Heart right ventricle (tissue), 16 donors: ENCODE data around the gene HES6. TPM values are rescaled to one million over a fixed set of nuclear protein-coding genes. Genes with fewer than 3 reads are reported as not detected.

Experiments
- ATAC-seq, 8 donors: fragments of 200-7000 bp; cut with Tn5 transposase; one replicate each; pipeline ENCODE4 v1.9.1; 2020; ENCODE audit warnings: mild to moderate bottlenecking in 8 of 8, moderate library complexity in 8 of 8, moderate number of reproducible peaks in 1 of 8
- DNase-seq, 2 donors: peaks; one replicate each; pipeline ENCODE4 v3.0.0-alpha.2; 2020
- H3K27ac ChIP-seq, 10 donors: fragments of 200-600 bp; sonication (generic) in 2 of 10; one replicate each; pipeline versions ENCODE4 v1.5.0 to v1.8.0; 2020 to 2022; ENCODE audit warnings: mild to moderate bottlenecking in 3 of 10
- H3K27me3 ChIP-seq, 7 donors: fragments of 200-600 bp; one replicate each; pipeline ENCODE4 v1.8.0; 2021 to 2022; ENCODE audit warnings: mild to moderate bottlenecking in 2 of 7
- H3K36me3 ChIP-seq, 9 donors: fragments of 200-600 bp; sonication (generic) in 1 of 9; one replicate each; pipeline versions ENCODE4 v1.5.0 to v1.8.0; 2020 to 2022; ENCODE audit warnings: mild to moderate bottlenecking in 2 of 9
- H3K4me1 ChIP-seq, 9 donors: fragments of 200-600 bp; sonication (generic) in 1 of 9; one replicate each; pipeline versions ENCODE4 v1.5.0 to v1.8.0; 2020 to 2022; ENCODE audit warnings: mild to moderate bottlenecking in 4 of 9
- H3K4me3 ChIP-seq, 10 donors: fragments of 200-600 bp; sonication (generic) in 2 of 10; one replicate each; pipeline versions ENCODE4 v1.5.0 to v1.8.0; 2020 to 2022; ENCODE audit warnings: mild to moderate bottlenecking in 7 of 10, moderate library complexity in 2 of 10
- H3K9me3 ChIP-seq, 11 donors: fragments of 200-600 bp in 10 of 11; sonication (generic) in 2 of 11; one replicate each; pipeline versions ENCODE4 v1.5.0 to v1.8.0; 2013 to 2022; ENCODE audit warnings: mild to moderate bottlenecking in 2 of 11, control low read depth in 1 of 11, moderate library complexity in 1 of 11
- WGBS, 2 donors: extraction: QIAGEN DNeasy Blood & Tissue Kit; methylation state at CpG; one replicate each; pipeline ENCODE4 v1.1.7; 2013; ENCODE audit warnings: inconsistent platforms in 1 of 2; 5-methylcytosine and 5-hydroxymethylcytosine counted together
- intact Hi-C, 10 donors: fragments of 100-400 bp; cut with DNase I; formaldehyde crosslinking; loops; one replicate each; pipeline versions ENCODE4 v1.11.1 to v1.14.2; 2022
- long read RNA-seq, 3 donors: library from polyadenylated mRNA; unstranded; transcript quantifications; one replicate each; pipeline ENCODE4 v2.0.0, GENCODE V29; 2020 to 2021
- polyA plus RNA-seq, 2 donors: library from polyadenylated mRNA; stranded (reverse); fragments of 200-250 nt; gene quantifications; one replicate each; pipeline ENCODE4 v1.2.3, GENCODE V29; 2013
- total RNA-seq, 10 donors: library from RNA; stranded (reverse); fragmentation: NEBNext Ultra II Directional in 3 of 10; extraction: Animal tissue kit (Norgen Biotek cat#: 25700) in 3 of 10; gene quantifications; one replicate each; pipeline versions ENCODE4 v1.2.1 to v1.2.4, GENCODE V29; 2021 to 2023
- TF ChIP-seq, protein P1 (sequence below), 9 donors: fragments of 200-600 bp; sonication (generic) in 2 of 9; IDR thresholded peaks; one replicate each; pipeline versions ENCODE4 v1.5.0 to v1.8.0; 2021 to 2022; ENCODE audit warnings: antibody characterized with exemption in 9 of 9, mild to moderate bottlenecking in 5 of 9, moderate library complexity in 1 of 9
- donor health status: Arrhythmogenic right ventricular cardiomyopathy.
- donor health status: ischemic (EF 13 %, LVEDD 7.1; RV severe dilation, severe dysfunction).
- donor health status: healthy with polysubstance abuse.
- donor health status: DM: no; HTN: yes; CAD: no.
- donor health status: DM: no; HTN: no; CAD: no.
- donor health status: ischemic (EF 25% LVEDD 6.9; RV normal size, moderate dysfunction).
- donor health status: ischemic (EF 25% LVEDD 5.7; RV mildly dilated, moderate dysfunction).
- donor health status: healthy.
- donor health status: DM: yes; HTN: yes; CAD: no.
- donor health status: Ischemic cardiomyopathy.
- donor health status: ischemic (EF 35%, LVEDD 5.7; RV mildly dilated, moderate dysfunction).
- donor health status: nonischemic (EF 11% LVEDD 7.7; RV severe dilation, severe dysfunction).
- donor health status: DM: yes; HTN: yes; CAD: no.
- donor health status: PGD.
- donor health status: ischemic (EF 29% LVEDD 5.4; RV normal size, mild dysfunction).
- donor health status: nonischemic (EF 23%, LVEDD 6.1; RV moderate dilation, normal function).

HES6 gene, protein sequence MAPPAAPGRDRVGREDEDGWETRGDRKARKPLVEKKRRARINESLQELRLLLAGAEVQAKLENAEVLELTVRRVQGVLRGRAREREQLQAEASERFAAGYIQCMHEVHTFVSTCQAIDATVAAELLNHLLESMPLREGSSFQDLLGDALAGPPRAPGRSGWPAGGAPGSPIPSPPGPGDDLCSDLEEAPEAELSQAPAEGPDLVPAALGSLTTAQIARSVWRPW
- 1 to 10 TPM; 1.1 to 3.9 (median 1.9) TPM for total RNA-seq
- 1 to 10 TPM; 3.9 to 6.9 TPM for polyA plus RNA-seq
- long read RNA-seq, donor 1, partial matches to known transcripts: 0 of 6 reads
- long read RNA-seq, donor 1, other reads (novel, unspliced or antisense): 3 of 6 reads
- long read RNA-seq, donor 2, partial matches to known transcripts: 0 of 2 reads
- long read RNA-seq, donor 2, other reads (novel, unspliced or antisense): 1 of 2 reads
- long read RNA-seq, donor 3, partial matches to known transcripts: 0 of 1 reads
- long read RNA-seq, donor 3, other reads (novel, unspliced or antisense): 1 of 1 reads

DNA sequence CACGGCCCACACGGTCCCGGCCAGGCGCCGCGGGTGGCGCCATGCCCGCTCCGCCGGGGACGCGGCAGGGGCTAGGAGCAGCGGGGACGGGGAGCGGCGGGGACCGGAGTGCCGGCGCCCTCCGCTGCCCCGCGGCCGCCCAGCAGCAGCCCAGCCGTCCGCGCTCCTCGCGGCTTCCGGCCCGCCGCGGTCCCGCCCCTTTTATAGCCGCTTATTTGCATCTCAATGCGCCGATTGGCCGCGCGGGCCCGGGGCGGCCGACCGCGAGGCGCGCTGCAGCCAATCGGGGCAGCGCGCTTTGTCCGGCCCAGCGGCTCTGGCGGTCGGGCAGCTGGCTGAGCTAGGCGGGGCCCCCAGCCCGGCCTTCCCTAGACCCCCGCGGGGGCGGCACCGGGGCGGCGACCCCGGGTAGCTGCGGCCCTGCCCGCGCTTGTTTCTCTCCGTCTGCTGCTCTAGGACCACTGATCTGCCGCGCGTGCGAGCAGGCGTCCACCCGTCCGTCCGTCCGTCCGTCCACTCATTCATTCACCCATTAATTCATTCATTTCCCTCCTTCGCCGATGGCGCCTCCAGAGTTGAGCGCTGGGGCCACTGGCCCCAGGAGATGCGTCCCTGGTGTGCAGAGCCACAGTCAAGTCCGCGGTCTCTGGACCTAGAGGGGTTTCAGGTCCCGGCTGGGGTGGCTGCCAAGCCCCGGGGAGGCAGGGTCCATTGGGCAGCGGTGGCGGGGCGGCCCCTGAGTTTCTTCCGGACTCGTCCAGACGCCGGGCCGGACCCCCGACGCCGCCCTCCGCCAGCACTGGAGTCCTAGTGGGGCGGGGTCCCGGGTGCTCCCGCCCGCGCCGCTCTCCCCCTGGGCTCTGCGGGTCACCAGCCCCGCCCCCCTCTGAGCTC lies at the start of gene HES6:
Gene HES6, minus strand, starts transcription at position 176 of the 894 bp plus-strand sequence. Its CDS starts 133 bp downstream, at position 43.
- Histone ChIP-seq H3K27ac (peak within 1 kb of the TSS in 4 of 10 donors; percentile 37 to 58 (median 42)), H3K36me3 (peaks cover 0 to 17% (median 9%) of the 10 kb centered on the region in 9 donors), H3K4me1 (peaks cover 10 to 41% (median 33%) of the 10 kb centered on the region in 9 donors), H3K4me3 (peak within 1 kb of the TSS; percentile 44 to 69 (median 64)), H3K9me3 (no peaks in the 10 kb centered on the region), H3K27me3 (peaks cover 0 to 59% (median 19%) of the 10 kb centered on the region in 7 donors)
- intact Hi-C loops: loop anchor here in 1 of 10 donors (1.0 kb wide), 1 partner anchor 23 kb away; no protein-coding TSS in a partner anchor
- TF ChIP-seq, protein P1, sequence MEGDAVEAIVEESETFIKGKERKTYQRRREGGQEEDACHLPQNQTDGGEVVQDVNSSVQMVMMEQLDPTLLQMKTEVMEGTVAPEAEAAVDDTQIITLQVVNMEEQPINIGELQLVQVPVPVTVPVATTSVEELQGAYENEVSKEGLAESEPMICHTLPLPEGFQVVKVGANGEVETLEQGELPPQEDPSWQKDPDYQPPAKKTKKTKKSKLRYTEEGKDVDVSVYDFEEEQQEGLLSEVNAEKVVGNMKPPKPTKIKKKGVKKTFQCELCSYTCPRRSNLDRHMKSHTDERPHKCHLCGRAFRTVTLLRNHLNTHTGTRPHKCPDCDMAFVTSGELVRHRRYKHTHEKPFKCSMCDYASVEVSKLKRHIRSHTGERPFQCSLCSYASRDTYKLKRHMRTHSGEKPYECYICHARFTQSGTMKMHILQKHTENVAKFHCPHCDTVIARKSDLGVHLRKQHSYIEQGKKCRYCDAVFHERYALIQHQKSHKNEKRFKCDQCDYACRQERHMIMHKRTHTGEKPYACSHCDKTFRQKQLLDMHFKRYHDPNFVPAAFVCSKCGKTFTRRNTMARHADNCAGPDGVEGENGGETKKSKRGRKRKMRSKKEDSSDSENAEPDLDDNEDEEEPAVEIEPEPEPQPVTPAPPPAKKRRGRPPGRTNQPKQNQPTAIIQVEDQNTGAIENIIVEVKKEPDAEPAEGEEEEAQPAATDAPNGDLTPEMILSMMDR (IDR thresholded peaks at IDR 0.05): peak in 1 of 9 donors; percentile 36
- WGBS, 2 donors: 1% methylated on average over 83 to 105 of the region's 105 CpGs
- peak; percentile 81 to 96 (median 90) for ATAC-seq
- peak; percentile 89 to 90 for DNase-seq

DNA sequence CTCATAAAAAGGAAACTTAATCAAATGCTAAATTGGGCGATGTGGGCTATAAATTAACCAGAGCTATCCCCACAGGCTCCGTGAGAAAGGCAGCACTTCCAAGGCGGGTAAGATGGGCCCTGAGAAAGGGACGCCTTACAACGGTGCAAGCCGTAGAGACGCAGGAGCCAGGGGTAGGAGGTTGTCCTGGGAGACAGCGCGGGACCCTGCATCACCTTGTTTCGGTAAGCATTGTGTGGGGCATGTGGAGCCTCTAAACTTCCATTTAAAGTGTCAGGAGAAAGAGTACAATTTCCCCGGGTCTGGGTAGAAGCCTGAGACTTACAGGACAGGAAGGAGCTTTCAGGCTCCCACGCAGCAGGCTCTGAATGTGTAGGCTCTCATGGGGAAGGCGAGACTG lies 49.7 kb upstream of the HES6 start:
- H3K27me3 ChIP-seq: no peaks in the 10 kb centered on the region
- peaks cover 2 to 56% (median 48%) of the 10 kb centered on the region in 9 donors for H3K4me1 ChIP-seq
- intact Hi-C loops: loop anchor here in 3 of 10 donors (1.0 to 2.0 kb wide), 2 partner anchors 31 kb away; partner anchors contain the start of gene TRAF3IP1 (in 3 of the 3)
- DNase-seq (no peak), ATAC-seq (no peak)
- TF ChIP-seq, protein P1 (IDR thresholded peaks at IDR 0.05): no peak
- 24 to 26% methylated on average over 13 of the region's 13 CpGs for WGBS, 2 donors
- H3K4me3 ChIP-seq: peak overlapping the region in 8 of 10 donors; percentile 67 to 99 (median 79)
- no peaks in the 10 kb centered on the region for H3K36me3 ChIP-seq
- peak overlapping the region in 9 of 10 donors; percentile 71 to 97 (median 90) for H3K27ac ChIP-seq
- no peaks in the 10 kb centered on the region for H3K9me3 ChIP-seq

DNA sequence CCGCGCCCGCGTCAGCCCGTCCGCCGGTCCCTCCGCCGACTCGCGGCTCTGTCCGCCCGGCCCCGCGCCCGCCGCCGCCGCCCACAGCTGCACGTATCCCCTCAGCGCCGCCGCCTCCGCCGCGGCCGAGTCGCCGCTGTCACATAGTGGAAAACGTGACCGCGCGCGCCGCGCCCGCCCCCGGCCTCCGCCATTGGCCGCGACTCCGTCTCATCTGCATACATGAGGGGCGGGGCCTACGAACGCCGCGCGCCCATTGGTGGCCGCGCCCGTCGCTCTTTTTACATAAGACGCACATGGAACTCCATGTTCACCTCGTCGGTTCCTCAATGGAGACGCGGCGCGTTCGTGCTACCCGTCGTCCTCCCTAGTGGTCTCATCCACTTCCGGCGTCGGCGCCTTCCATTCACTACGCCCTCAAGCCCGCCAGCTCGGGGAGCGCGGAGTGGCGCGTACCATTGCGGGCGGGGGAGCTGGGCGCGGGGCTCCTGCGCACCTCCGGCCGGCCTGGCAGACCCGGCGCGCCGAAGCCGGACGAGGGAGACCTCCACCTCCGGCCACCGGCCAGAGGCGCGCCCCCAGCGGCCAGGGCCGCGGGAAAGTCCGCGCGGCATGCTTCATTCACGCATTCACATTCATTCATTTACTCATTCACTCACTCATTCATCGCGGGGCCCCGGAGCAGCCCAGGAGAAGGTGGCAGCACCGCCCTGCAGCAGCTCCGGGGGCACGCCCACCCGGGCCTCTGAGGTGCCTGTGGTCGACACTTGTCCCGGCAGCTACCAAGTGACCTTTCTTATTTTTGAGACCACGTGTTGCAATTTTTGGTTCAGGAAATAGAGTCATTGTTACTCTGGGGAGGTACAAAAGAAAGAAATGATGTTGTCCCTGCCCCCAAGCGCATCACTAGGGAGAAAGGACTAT lies 49.1 kb upstream of the HES6 start:
- DNase-seq (peak; percentile 97 to 99), ATAC-seq (peak; percentile 83 to 93 (median 89))
- no peaks in the 10 kb centered on the region for H3K9me3 ChIP-seq
- intact Hi-C loops: loop anchor here in 3 of 10 donors (1.0 to 2.0 kb wide), 2 partner anchors 31 to 32 kb away; partner anchors contain the start of gene TRAF3IP1 (in 3 of the 3)
- no peaks in the 10 kb centered on the region for H3K36me3 ChIP-seq
- peak overlapping the region; percentile 40 to 99 (median 79) for H3K4me3 ChIP-seq
- WGBS, 2 donors: 0 to 1% methylated on average over 99 to 108 of the region's 108 CpGs
- H3K4me1 ChIP-seq: peaks cover 2 to 62% (median 48%) of the 10 kb centered on the region in 9 donors
- peak overlapping the region; percentile 55 to 97 (median 90) for H3K27ac ChIP-seq
- TF ChIP-seq, protein P1 (IDR thresholded peaks at IDR 0.05): peak in 7 of 9 donors; percentile 30 to 62 (median 34)
- no peaks in the 10 kb centered on the region for H3K27me3 ChIP-seq
